Eye (tissue), 1 donor: ENCODE results near the gene TXNDC5.
"Not testable (repeated sequence)": the region's sequence is repeated elsewhere in the genome, so short reads cannot be mapped to it uniquely, and the experiment has no call there.

ENCODE experiments used
- DNase-seq: peaks from one replicate; pipeline ENCODE4 v3.0.0-alpha.2; 2015

The TXNDC5 gene

DNA sequence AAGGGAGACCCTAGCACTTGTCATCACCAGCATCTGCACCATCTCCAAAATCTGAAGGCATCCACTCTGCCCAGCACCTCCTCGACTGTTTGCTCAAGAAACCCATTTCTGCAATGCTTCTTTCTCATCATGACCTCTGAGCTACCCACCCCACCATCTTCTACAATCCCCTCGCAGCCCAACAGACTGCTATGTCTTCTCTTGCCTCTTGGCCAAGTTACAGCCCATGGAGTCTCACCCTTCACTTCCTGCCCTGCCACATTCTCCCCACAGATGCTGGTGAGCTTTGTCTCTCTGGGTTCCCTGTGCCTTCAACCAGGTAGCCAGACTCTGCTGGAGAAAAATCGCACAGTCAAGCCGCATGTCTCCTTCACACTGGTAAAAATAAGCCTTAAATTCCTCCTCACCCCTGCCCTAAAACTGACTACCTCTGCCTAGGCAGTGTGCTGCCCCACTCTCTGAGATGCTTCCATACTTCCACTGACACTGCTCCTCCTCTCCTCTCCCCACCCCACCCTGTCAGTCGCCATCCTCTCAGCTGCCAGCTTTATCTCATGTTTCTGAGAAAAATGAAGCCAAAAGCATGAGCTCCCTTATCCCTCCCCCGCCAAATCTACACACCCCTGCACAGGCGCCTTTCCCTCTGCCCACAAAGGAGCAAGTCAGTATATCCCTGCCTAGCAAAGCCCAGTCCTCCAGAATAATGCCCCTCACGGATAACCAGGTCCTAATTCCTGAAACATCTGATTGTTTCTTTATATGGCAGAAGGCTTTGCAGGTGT lies 2.3 kb upstream of the TXNDC5 start:
- DNase-seq: no peak

- DNase-seq: no peak
Observed at GRCh38 chr6:7912024-7912423, 1.4 kb upstream of the TXNDC5 start.

- no peak for DNase-seq
Observed at GRCh38 chr6:7911345-7911725, 747 bp upstream of the TXNDC5 start.

GRCh38 chr6:7910298-7910653 lies 312 bp downstream of the TXNDC5 start:
- peak; percentile 58 for DNase-seq

- DNase-seq: peak; percentile 77
Observed at GRCh38 chr6:7909323-7910276, 988 bp downstream of the TXNDC5 start.

DNA sequence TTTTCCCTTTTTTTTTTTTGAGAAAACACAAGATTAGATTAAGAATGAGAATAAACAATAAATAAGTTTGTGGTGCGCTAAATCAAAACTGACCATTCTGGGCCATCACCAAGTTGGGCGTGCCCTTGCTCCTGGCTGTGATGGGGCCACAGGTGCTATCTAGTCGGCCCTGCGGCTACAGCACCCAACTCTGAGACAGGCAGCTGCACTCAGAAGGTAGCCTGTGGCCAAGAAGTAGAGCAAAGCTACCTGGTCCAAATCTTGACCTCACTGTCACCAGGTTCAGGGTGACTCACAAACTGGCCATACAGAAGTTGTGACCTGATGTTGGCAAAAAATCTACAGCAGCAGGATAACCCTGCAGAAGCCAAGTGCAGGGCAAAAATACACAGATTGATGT lies 3.4 kb downstream of the TXNDC5 start:
- no peak for DNase-seq

DNA sequence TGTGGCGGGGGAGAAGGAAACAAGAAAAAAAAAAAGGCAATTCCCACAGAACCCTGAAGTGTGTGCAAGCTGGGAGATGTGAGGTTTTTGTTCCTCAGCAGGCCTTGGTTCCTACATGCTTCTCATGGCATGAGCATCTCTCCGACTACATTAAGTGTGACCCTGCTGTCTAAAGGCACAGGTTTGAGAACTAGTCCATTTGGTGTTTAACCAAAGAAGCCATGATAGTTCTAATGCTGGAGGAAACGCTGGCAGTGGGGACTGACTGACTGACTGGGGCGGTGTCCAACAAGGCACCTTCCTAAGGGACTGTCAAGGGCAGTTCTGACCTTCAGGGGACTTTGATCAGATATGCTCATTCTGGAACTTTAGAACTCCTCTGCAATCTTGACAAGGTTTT lies 3.8 kb downstream of the TXNDC5 start:
- no peak for DNase-seq

GRCh38 chr6:7905416-7905815 lies 5.2 kb downstream of the TXNDC5 start:
- DNase-seq: no peak

DNA sequence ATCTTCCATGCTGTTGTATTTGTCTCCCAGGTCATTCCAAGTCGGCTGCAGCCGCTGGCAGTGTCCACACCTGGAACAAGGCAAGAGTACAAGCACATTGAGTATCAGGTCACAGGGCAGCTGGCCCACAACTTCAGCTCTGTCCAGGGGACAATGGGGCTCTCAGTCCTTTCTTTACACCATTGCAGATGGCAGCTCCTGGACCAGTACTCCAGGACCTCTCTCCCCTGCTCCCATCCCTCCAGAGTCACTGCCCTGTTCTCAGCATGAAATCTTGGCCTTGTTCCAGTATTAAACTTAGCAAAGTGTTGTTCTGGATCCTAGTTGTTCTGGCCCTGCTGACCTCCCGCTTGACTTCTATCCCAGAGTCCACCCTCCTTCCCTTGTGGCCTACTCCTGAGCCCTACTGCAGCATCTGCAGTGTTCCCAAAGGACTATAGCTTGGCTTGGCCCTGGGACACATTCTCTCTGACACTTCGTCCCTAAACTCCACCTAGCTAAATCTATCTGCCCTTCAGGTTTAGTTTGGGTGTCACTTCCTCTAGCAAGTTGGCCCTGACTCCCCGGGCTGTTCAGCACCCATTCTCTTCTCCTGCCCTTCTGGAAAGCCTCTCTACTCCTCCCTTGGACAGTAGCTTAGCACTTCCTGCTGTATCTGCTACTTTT lies 5.8 kb downstream of the TXNDC5 start:
- DNase-seq: no peak

DNA sequence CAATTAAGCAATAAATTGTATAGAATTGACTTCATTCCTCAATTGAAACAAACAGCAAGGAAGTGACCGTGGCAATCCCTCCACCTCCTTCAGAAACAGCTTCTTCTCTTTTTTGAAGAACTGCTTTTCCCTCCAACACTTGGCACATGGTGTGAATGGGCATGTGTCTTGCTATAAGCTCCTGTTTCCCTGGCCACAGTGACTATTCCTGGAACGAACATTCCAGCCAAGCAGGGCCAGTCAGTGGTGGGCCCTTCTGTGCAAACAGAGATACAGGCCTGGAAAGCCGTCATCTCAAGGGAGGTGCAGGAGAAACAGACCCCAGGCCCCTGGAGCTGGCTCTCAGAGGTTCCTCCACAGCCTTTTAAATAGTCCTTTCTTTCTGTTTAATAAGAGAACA lies 6.9 kb downstream of the TXNDC5 start:
- DNase-seq: no peak

DNA sequence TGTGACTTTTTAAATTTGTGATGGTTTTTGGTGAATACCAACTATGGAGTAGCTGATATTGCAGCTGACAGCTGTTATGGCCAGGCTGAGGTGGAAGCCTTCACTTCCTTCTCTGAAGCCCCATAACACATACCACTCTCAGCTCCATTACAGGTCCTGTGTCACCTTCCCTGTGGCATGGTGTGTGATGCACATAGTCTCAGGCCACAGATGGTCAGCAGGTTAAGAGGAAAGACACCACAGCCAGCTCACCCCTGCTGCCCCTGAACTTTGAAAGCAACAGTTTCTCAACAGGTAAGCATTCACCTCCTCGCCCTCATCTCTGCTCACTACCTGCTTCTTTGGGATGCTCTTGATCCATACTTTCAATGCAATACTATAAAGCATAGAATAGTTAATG lies 7.7 kb downstream of the TXNDC5 start:
- no peak for DNase-seq

- DNase-seq: no peak
Observed at GRCh38 chr6:7902221-7902620, 8.4 kb downstream of the TXNDC5 start.

DNA sequence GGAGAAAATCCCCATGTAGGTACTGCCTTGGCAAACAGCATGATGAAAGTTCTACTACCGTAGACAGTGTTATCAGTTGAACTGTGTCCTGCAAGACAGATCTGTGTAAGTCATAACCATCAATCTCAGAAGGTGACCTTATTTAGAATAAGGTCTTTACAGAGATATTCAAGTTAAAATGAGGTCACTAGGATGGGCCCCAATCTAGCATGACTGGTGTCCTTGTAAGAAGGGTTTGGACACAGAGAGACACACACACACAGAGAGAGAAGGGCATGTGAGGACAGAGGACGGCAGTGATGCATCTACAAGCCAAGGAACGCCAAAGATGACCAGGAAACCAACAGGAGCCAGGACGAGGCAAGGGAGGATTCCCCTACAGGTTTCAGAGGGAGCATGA lies 8.8 kb downstream of the TXNDC5 start:
- DNase-seq: no peak

DNA sequence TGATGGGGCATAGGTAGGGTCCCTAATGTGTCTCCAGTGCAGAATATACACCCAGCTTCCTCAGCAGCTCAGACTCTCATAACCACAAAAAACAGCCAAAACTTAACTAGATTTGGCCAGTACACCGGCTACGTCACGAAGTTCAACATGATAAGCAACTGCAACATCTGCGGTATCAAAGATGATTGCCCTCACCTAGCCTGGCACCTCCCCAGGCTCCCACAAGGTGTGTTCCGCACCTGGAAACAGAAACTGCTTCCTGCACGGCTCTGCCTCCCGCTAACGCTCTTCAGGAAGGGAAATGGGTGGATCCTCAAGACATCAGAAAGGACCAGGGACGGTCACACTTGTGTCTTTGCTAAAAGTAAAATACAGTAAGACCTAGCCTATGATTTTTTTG lies 9.5 kb downstream of the TXNDC5 start:
- no peak for DNase-seq

DNA sequence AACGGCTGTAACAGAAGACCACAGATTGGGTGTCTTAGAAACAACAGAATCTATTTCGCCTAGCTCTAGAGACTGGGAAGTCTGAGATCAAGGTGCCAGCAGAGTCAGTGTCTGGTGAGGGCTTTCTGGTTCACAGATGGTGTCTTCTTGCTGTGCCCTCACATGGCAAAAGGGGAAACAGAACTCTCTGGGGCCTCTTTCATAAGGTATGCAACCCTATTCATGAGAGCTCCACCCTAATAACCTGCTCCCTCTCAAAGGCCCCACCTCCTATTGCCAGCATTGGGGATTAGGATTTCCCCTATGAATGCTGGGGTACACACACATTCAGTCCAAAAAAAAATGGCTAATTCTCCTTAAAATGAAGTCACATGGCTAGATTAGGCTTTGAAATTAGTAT lies 10.0 kb downstream of the TXNDC5 start:
- DNase-seq: no peak

- DNase-seq: no peak
Observed at GRCh38 chr6:7899889-7900213, 10.7 kb downstream of the TXNDC5 start.

- no peak for DNase-seq
Observed at GRCh38 chr6:7899101-7899888, 11.3 kb downstream of the TXNDC5 start.

- not testable (repeated sequence) for DNase-seq
Observed at GRCh38 chr6:7898193-7898586, 12.4 kb downstream of the TXNDC5 start.

DNA sequence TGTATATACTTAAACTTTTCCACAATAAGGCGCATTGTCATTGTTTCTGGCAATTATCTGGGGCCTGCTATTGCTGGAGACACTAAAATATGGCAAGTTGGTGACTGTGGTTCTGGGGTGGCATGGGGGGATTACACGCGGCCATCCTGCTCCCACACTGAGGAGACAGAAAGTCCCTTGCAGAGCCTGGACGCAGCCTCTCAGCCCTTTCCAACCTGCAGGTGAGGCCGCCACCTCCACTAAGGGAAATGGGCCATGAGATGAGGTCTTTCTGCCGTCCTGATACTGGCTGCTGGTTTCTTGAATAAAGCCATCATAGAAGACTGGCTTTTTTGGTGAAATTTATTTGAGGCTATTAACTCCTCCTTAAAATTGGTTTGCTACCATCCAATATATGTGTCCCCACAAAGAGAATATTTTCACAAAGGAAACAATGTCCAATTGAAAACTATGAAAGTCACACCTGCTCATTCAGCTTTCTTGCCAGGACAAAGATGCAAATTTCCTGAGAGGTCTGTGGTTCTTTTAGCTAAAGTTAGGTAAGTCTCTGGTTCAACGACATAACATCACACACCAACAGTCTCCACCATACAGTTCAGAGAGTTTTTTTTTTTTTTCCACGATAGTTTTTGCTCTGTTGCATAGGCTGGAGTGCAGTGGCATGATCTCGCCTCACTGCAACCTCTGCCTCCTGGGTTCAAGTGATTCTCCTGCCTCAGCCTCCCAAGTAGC lies 13.0 kb downstream of the TXNDC5 start:
- DNase-seq: no peak

- DNase-seq: no peak
Observed at GRCh38 chr6:7896465-7896987, 14.1 kb downstream of the TXNDC5 start.

- no peak for DNase-seq
Observed at GRCh38 chr6:7895125-7895423, 15.5 kb downstream of the TXNDC5 start.
